Lower leg skin (tissue), 3 donors: ENCODE data around the gene ST6GALNAC2.

Experiments
- POLR2A ChIP-seq, 2 donors: fragments of 450-650 bp; IDR thresholded peaks; one replicate each; pipeline ENCODE4 v1.6.1; 2016 to 2017; ENCODE audit warnings: antibody characterized with exemption in 2 of 2, mild to moderate bottlenecking in 1 of 2, moderate library complexity in 1 of 2
- TF ChIP-seq, protein P1 (sequence below), 3 donors: fragments of 450-650 bp; IDR thresholded peaks; one replicate each; pipeline ENCODE4 v1.5.1; 2016; ENCODE audit warnings: antibody characterized with exemption in 3 of 3, mild to moderate bottlenecking in 3 of 3, moderate library complexity in 2 of 3

DNA sequence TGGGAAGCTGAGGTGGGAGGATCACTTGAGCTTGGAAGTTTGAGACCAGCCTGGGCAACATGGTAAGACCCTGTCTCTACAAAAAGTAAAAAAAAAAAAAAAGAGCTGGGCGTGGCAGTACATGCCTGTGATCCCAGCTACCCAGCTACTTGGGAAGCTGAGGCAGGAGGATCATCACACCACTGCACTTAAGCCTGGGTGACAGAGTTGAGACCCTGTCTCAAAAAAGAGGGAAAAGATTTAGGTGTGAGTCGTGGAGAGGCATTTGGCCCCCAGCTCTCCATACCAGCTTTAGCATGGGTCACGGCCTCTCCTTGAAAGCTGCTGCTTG lies 19.1 kb downstream of the ST6GALNAC2 start:
- TF ChIP-seq, protein P1, sequence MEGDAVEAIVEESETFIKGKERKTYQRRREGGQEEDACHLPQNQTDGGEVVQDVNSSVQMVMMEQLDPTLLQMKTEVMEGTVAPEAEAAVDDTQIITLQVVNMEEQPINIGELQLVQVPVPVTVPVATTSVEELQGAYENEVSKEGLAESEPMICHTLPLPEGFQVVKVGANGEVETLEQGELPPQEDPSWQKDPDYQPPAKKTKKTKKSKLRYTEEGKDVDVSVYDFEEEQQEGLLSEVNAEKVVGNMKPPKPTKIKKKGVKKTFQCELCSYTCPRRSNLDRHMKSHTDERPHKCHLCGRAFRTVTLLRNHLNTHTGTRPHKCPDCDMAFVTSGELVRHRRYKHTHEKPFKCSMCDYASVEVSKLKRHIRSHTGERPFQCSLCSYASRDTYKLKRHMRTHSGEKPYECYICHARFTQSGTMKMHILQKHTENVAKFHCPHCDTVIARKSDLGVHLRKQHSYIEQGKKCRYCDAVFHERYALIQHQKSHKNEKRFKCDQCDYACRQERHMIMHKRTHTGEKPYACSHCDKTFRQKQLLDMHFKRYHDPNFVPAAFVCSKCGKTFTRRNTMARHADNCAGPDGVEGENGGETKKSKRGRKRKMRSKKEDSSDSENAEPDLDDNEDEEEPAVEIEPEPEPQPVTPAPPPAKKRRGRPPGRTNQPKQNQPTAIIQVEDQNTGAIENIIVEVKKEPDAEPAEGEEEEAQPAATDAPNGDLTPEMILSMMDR (IDR thresholded peaks at IDR 0.05): no peak
- no peak for TF ChIP-seq POLR2A (IDR thresholded peaks at IDR 0.05)
